HG03520 (cell line): Measurements from ENCODE around the gene GDF11.

Experiments used
- ATAC-seq: cut with Tn5 transposase; IDR thresholded peaks from one replicate; pipeline ENCODE4 v1.9.1; 2021; ENCODE audit warnings: mild to moderate bottlenecking, moderate library complexity; ENCODE audit not compliant: unreplicated experiment

The GDF11 gene

DNA sequence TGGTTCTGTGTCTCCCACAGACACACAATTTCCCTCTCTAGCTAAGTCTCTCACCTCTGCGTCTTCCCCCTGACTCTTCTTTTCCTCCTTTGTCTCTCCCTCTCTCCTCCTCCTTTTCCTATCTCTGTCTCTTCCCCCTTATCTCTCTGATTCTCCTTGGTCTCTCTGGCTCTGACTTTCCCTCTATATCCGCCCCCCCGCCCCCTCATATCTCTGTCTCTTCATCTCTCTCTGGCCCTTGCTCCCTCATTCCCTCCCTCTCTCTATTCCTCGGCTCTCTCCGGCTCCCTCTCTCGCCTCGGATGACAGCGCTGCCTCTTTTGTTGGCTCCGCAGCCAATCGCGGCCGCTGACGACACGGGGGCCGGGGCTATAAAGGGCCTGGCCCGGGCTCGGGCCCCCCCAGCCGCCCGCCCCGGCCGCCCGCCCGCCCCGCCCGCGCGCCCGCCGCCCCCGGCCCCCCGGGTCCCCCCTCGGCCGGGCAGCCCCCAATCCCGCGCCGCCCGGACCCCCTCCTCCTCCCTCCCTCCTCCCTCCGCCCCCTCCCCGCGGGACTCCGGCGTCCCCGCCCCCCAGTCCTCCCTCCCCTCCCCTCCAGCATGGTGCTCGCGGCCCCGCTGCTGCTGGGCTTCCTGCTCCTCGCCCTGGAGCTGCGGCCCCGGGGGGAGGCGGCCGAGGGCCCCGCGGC lies at the start of gene GDF11:
TSS of gene GDF11 (plus strand) at position 404 of the 687 bp plus-strand sequence. CDS start at position 599, 195 bp downstream.
- peak; percentile 31 for ATAC-seq

DNA sequence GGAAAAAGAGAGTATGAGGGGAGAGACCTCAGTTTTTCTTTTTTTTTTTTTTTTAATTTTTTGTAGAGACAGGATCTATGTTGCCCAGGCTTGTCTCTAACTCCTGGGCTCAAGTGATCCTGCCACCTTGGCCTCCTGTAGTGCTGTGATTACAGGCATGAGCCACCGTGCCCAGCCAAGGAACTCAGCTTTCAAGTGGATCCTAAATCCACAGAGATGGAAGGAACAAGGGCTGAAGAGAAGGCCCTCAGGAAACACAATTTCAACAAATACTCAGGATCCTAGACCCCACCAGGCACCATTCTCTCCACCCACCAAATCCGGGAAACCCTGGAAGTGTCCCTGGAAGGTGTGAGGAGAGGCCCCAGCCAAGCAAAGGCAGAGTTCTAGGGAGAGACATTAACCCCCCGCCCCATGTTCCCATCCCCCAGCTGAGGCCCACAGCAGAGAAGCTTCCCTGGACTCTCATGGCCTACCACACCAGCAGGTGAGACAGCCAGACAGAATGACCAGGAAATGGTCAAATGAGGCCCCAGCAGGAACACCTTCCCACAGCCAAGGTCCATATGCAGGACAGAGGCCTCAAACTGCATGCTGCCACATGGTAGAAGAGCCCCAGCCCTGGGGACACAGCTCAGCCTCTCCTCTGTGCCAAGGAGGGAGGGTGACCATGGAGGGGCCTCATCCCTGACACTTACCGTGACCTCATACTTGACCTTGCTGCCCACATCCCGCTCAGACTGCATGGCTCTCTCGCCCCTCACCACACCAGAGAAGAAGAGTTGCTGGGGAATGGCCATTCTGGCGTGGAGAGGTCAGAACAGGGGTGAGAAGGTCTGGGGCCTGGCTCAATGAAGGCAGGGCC lies 49.4 kb upstream of the GDF11 start:
- no peak for ATAC-seq

- no peak for ATAC-seq
Observed at GRCh38 chr12:55694188-55694515, 48.8 kb upstream of the GDF11 start.

GRCh38 chr12:55694651-55695050 lies 48.3 kb upstream of the GDF11 start:
- ATAC-seq, result no peak

- ATAC-seq, result no peak
Observed at GRCh38 chr12:55695349-55695748, 47.6 kb upstream of the GDF11 start.

DNA sequence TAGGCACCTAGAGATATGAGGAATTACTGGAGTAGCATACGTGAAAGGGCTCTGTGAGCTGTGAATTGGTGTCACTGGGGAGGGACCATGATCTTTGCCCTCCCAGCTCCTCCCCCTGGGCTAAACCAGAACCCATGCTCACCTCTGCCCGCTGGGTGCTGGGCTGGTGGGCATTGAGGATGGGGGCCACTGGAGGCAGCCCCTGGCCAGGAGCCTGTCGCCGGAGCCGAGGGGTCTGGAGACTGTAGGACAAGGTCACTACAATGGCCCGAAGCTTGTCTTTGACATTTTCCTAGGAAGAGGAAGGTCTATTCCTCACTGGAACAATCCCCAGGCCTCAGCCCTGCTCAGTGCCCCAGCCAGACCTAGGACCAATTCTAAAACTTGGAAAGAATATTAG lies 46.8 kb upstream of the GDF11 start:
- ATAC-seq, result no peak

DNA sequence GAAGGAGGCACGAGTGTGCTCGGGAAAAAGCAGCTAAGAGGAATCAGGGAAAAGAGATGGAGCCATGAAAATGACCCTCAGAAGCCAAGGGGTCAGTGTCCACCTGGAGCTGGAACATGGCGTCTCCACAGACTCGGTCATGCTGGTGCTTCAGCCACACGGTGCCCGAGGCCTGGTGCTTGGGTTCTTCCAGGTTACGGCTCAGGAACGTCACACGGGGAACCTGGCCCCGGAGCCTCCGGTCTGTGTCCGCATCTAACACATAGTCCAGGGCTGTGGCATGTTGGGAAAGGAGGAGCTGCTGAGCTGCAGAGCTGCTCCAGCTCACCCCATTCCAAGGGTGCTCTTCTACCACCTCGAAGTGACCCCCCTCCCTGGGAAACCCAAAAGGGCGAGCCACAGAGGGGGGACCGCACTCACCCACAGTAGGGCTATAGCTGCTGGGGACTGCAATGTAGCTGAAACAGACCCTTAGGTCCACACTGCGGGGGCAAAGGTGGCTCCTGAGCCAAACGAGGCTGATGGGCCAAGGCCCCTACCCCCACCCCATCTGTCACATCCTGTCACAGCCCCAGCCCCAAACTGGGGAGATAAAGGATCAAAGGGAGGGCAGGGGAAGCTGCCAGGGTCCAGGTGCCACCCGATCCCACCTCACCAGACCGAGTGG lies 46.0 kb upstream of the GDF11 start:
- ATAC-seq, result no peak

DNA sequence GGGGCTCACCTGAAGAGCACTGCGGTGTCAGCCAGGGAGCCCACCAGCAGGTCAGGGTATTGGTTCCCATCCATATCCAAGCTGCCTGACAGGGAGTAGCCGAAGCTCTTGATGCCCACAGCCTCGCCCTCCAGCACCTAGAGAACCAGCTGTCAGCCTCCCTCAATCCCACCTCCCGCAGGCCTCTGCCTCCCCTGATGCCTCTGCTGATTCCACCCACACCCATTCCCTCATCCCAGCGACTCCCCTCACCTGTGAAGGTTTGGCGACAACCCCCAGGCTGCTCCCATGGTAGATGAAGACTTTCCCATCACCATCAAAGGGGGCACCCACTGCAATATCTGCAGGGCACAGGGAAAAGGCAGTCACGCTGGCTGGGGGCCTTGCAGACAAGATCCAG lies 45.2 kb upstream of the GDF11 start:
- no peak for ATAC-seq

DNA sequence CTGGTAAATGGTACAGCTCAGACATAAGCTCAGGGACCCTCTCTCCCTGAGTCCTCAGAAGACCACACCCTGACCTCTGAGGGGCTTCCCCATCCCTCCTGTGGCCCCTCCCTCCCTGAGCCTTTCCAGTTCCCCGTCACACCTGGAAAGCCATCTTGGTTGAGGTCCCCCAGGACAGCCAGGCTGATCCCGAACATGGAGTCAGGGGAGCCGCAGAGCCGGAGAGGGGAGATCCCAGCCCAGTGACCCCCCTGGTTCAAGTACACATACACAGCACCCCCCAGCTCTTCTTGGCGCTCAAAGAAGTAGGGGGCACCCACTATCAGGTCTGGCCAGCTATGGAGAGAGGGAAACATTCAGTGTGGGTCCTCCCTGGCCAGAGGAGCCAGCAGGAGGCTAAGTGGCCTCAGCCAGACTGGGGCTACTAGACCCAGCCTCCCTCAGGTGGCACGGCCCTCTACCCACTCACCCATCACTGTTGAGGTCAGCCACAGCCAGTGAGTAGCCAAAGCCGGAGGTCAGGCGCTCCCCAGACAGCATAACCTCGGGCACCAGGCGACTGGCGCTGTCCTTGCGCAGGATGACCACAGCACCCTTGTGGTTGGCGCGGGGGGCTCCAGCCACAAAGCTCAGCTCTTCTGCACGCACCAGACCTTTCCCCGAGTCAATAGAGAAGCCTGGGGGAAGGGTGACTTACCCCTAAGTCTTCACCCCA lies 44.5 kb upstream of the GDF11 start:
- ATAC-seq, result no peak

- ATAC-seq, result no peak
Observed at GRCh38 chr12:55698965-55699364, 44.0 kb upstream of the GDF11 start.

DNA sequence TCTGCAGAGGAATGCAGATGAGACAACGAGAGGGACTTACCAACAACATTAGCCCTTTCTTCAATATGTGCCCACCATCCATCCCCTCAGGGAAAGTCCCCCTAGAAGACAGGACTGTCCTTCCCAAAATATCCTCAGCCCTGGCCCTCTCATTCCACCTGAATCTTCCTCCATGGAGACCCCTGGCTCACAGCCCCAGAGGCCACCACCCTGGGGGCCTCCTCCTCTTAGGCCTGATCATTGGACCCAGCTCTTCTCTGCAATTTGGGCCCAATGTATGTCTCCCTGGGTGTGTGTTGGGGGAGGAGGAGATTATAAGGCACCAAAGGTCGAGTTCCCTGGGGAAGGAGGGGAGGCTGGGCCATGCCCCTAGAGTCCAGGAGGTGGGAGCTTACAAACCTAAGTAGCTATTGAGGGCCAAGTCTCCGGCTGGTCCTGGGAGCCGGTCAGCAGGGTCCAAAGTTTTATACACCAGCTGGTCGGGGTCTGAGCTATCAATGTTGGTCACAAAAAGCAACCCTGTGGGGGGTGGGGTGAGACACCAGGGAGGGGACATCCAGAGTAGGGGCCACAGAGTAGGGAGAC lies 43.4 kb upstream of the GDF11 start:
- no peak for ATAC-seq

DNA sequence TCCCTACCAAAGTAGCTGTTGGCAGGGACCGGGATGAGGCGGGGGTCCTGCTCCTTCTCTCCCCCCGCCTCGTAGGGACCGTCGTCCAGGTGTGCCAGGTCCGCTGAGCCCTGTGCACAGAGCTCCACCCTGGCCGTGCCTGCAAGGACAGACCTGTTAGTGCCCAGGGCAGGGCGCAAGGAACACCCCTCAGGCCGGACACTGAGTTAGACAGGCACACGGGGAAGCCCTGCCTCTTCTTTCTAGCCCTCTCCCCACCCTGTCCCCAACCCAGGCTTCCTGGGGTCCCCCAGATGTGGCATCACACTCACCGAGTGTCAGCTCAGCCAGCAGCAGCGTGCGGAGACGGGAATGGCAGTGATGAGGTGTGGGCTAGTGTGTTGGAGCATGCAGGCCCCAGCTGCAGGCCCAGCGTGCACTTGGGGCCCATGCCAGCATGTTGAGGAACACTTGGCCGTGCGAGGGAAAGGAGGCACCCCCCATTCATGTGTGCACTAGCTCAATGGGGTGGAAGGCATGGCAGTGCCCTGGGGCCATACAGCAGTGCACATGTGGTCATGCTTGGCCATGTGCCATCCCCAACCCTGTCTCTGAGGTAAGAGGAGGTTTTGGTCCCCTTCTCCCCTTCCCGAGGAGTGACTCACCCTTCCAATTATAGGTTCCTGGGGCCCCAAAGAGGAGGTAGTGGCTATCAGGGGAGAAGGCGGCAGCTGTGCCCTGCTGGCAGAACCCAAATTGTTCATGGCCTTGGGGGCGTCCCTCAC lies 42.5 kb upstream of the GDF11 start:
- no peak for ATAC-seq

- no peak for ATAC-seq
Observed at GRCh38 chr12:55702861-55703260, 40.1 kb upstream of the GDF11 start.

DNA sequence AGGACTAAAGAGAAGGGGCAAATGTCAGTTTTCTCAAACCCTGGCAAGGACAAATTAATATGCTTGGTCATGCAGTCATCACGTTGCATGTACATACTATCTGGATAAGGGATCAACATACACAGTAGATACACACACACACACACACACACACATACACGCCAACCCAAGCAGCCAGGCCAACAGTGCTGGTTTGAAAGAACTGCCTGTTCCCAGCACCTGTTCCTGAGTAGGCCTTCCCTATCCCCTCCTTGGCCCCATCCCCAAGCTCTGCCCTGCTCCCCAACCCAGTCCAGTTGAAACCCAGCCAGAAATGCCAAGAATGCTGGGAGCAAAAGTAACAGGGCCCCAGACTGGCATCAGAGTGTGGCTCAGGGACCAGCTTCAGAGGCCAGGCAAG lies 39.6 kb upstream of the GDF11 start:
- ATAC-seq, result no peak

- no peak for ATAC-seq
Observed at GRCh38 chr12:55703901-55704761, 38.8 kb upstream of the GDF11 start.

DNA sequence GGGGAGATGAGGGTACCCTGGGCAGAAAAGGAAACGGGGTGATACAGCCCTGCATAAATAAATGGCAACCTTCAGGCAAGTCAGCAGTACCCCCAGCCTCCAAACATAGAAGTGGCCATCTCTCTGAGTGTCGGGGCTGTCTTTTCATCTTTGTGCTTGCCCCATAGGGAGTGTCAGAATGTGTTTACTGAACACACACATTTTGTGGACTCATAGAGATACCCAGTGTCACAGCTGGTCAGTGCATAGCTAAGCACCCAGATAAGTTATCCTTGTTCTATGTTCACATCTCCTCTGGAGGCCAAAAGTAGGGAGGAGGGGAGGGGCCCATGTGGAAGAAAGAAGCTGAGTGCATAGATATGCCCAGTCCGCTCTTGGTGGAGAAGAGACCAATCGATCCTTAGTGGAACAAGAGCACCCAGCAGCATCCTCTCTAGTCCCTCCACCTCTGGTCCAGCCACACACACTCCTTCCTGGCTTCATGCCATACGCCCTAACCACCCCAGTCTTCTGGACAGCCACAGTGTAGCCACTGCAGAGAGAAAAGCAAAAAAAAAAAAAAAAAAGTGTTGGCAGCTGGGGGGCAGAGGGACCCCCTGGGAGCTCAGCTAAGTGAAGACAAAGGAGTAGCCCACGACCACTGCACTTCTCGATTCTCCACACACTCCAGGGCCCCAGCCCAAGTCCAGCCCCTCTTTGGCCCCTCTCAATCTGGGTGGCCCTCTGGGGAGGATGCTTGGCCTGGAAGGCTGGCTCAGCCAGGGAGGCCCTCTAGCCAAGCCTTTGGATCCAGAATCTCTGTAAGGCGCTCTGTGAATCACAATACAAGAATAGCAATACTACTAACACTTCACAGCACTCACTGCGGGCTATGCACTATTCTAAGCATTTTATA lies 37.9 kb upstream of the GDF11 start:
- ATAC-seq, result no peak

DNA sequence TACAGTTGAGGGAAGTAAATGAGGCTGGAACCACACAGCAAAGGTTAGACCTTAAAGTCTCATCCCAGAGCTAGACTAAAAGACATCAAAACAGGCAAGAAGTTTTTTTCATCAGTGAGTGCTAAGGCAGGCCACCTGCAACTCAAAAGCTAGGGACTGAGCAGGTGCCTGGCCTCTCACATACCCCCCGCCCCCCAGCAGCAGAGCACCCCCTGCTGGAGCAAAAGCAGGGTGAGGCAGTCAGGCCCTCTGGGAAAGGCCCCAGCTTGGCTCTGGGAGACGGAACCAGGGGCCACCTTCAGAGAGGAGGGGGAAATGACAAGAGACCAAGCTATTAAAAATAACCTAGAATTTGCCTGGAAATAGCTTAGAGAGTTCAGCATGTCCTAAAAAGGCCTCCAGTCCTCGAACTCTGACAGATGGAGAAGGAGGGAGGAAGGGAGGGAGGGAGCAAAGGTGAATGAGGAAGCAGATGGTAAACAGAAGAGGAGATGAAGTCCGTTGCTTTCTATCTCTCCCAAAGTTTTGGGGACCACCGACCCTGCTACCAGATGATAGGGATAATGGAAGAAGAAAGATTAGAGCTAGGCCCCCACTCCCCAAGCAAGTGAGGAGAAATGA lies 37.0 kb upstream of the GDF11 start:
- no peak for ATAC-seq
